Measurements from ENCODE around the gene MTM1. TPM values are rescaled to one million over a fixed set of nuclear protein-coding genes. Genes with fewer than 3 reads are reported as not detected.

The MTM1 gene
- total RNA-seq, 1 donor from 2014 or later: 9.5 TPM

DNA sequence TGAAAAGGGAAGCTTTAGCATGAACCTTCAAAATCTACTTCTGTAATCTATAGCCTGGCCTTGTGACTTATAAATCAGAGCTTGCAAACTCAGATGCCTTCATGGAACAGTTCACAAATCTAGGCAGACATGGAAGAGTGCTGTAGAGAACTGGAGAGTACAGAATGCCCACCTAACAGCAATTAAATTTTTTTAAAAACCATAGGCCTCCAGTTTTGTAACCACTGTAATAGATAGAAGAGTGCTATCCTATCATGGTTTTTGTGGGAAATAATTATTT lies 135.2 kb downstream of the MTM1 start:
- DNase-seq: no peak
- no peaks in the 10 kb centered on the region for H3K9me3 ChIP-seq (replicated peaks)
- no peak overlapping the region for H3K4me3 ChIP-seq
- peaks cover 11% of the 10 kb centered on the region for H3K4me1 ChIP-seq
- no peak overlapping the region for H3K27ac ChIP-seq (replicated peaks)
- H3K27me3 ChIP-seq (ENCODE audit: low read depth): no peaks in the 10 kb centered on the region
- no peaks in the 10 kb centered on the region for H3K36me3 ChIP-seq
- intact Hi-C loops (cut with micrococcal nuclease): no loop called here
- TF ChIP-seq CTCF (IDR thresholded peaks at IDR 0.05; ENCODE audit: borderline replicate concordance): no peak

- Histone ChIP-seq H3K36me3 (no peaks in the 10 kb centered on the region), H3K27ac (replicated peaks) (no peak overlapping the region), H3K9me3 (replicated peaks) (no peaks in the 10 kb centered on the region), H3K4me3 (no peak overlapping the region), H3K4me1 (peaks cover 11% of the 10 kb centered on the region), H3K27me3 (ENCODE audit: low read depth) (no peaks in the 10 kb centered on the region)
- intact Hi-C loops (cut with micrococcal nuclease): no loop called here
- DNase-seq: no peak
- TF ChIP-seq CTCF (IDR thresholded peaks at IDR 0.05; ENCODE audit: borderline replicate concordance): no peak
Measured at GRCh38 chrX:150704030-150704613, 135.7 kb downstream of the MTM1 start.

DNA sequence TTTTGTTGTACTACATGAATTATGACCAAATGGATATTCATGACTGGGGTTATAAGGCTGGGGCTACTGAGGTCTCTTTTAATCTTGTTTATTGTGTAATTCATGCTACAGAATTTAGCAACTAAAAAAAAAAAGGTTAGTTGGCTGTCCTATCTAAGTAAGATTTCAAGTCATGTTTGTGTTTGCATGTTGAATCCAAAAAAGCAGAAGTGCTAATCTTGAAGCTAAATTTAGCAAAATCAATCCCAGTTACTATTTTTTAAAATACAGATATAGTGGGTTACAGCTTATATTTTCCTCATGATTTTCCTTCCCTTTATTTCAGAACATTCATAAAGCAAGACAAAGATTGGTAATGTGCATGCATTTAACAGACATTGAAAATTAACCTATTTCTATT lies 144.2 kb downstream of the MTM1 start:
- no peaks in the 10 kb centered on the region for H3K27me3 ChIP-seq (ENCODE audit: low read depth)
- no peak for TF ChIP-seq CTCF (IDR thresholded peaks at IDR 0.05; ENCODE audit: borderline replicate concordance)
- H3K27ac ChIP-seq (replicated peaks): no peak overlapping the region
- peaks cover 10% of the 10 kb centered on the region for H3K4me1 ChIP-seq
- H3K9me3 ChIP-seq (replicated peaks): no peaks in the 10 kb centered on the region
- no peaks in the 10 kb centered on the region for H3K36me3 ChIP-seq
- DNase-seq: no peak
- intact Hi-C loops (cut with micrococcal nuclease): no loop called here
- H3K4me3 ChIP-seq: no peak overlapping the region

GRCh38 chrX:150715184-150715583 lies 146.8 kb downstream of the MTM1 start:
- H3K27me3 ChIP-seq (ENCODE audit: low read depth): no peaks in the 10 kb centered on the region
- TF ChIP-seq CTCF (IDR thresholded peaks at IDR 0.05; ENCODE audit: borderline replicate concordance): no peak
- H3K36me3 ChIP-seq: no peaks in the 10 kb centered on the region
- H3K4me3 ChIP-seq: no peak overlapping the region
- H3K27ac ChIP-seq (replicated peaks): no peak overlapping the region
- peaks cover 10% of the 10 kb centered on the region for H3K4me1 ChIP-seq
- no peak for DNase-seq
- H3K9me3 ChIP-seq (replicated peaks): no peaks in the 10 kb centered on the region
- intact Hi-C loops (cut with micrococcal nuclease): no loop called here

- Histone ChIP-seq H3K36me3 (no peaks in the 10 kb centered on the region), H3K9me3 (replicated peaks) (no peaks in the 10 kb centered on the region), H3K4me3 (no peak overlapping the region), H3K4me1 (no peaks in the 10 kb centered on the region), H3K27me3 (ENCODE audit: low read depth) (no peaks in the 10 kb centered on the region), H3K27ac (replicated peaks) (no peak overlapping the region)
- intact Hi-C loops (cut with micrococcal nuclease): no loop called here
- no peak for DNase-seq
- no peak for TF ChIP-seq CTCF (IDR thresholded peaks at IDR 0.05; ENCODE audit: borderline replicate concordance)
Measured at GRCh38 chrX:150719621-150720020, 151.2 kb downstream of the MTM1 start.

Other genes starting within 250 kb of the MTM1 start
- gene MAMLD1, start 205.3 kb upstream of the MTM1 start, total RNA-seq: 1.8 TPM
- 18.6 TPM for gene MTMR1, start 124.8 kb downstream of the MTM1 start, total RNA-seq

Measured in left ventricle myocardium inferior (tissue), 1 donor.